ENCODE data around the gene SH3BP4.

DNA sequence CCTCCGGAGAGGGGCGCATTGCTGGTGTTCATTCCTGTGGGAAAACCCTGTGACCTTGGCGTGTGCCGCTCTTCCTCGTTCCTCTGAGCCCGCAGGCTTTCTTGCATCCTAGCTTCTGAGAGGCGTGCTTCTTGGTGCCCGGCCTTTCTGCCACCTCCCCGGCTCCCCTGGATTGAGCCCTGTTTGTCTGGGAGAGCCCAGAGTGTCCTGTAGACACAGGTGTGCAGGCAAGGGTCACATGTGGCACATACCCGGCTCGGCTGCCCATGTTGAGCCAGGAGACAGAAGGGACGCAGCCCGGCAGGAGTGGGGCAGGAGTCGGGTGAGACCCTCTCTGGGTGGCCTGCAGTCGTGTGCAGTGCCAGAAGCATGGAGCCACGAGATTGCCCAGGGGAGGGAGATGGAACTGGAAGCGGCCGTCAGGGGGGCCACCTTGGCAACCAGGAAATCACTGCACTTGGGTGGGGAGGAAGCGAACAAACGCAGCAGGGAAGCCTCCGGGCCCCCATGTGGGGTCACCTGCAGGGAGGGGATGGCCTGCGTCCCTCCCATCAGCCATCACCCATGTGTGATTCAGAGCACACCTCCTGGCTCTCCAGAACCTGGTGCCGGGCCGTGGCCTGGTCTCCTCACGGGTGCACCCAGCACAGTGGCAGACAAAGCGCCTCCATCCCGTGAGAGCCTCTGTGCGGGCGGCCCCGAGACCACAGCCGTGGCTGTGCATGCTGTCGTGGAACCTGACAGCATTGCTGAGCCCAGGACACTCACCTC, 92.9 kb downstream of the SH3BP4 start:
- TF ChIP-seq, protein P1, sequence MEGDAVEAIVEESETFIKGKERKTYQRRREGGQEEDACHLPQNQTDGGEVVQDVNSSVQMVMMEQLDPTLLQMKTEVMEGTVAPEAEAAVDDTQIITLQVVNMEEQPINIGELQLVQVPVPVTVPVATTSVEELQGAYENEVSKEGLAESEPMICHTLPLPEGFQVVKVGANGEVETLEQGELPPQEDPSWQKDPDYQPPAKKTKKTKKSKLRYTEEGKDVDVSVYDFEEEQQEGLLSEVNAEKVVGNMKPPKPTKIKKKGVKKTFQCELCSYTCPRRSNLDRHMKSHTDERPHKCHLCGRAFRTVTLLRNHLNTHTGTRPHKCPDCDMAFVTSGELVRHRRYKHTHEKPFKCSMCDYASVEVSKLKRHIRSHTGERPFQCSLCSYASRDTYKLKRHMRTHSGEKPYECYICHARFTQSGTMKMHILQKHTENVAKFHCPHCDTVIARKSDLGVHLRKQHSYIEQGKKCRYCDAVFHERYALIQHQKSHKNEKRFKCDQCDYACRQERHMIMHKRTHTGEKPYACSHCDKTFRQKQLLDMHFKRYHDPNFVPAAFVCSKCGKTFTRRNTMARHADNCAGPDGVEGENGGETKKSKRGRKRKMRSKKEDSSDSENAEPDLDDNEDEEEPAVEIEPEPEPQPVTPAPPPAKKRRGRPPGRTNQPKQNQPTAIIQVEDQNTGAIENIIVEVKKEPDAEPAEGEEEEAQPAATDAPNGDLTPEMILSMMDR (conservative IDR thresholded peaks at IDR 0.05 in 1 of 2, IDR thresholded peaks at IDR 0.05 in 1 of 2; ENCODE audit: extremely low read depth in 1 of 2, insufficient read depth in 1 of 2, low read depth in 1 of 2, low read length in 2 of 2) = no peak
- TF ChIP-seq EZH2 (IDR thresholded peaks at IDR 0.05; ENCODE audit: borderline replicate concordance, low read length) = no peak

Data from mammary epithelial cell (primary cell).